CD4-positive, alpha-beta T cell treated with Interferon gamma for 1 hour (primary cell): ENCODE results near the gene PLEK2.
"Not testable (repeated sequence)": the region's sequence is repeated elsewhere in the genome, so short reads cannot be mapped to it uniquely, and the experiment has no call there.

Experiments
- DNase-seq: peaks from one replicate; pipeline ENCODE4 v3.0.0-alpha.2; 2020

PLEK2 gene, protein sequence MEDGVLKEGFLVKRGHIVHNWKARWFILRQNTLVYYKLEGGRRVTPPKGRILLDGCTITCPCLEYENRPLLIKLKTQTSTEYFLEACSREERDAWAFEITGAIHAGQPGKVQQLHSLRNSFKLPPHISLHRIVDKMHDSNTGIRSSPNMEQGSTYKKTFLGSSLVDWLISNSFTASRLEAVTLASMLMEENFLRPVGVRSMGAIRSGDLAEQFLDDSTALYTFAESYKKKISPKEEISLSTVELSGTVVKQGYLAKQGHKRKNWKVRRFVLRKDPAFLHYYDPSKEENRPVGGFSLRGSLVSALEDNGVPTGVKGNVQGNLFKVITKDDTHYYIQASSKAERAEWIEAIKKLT

DNA sequence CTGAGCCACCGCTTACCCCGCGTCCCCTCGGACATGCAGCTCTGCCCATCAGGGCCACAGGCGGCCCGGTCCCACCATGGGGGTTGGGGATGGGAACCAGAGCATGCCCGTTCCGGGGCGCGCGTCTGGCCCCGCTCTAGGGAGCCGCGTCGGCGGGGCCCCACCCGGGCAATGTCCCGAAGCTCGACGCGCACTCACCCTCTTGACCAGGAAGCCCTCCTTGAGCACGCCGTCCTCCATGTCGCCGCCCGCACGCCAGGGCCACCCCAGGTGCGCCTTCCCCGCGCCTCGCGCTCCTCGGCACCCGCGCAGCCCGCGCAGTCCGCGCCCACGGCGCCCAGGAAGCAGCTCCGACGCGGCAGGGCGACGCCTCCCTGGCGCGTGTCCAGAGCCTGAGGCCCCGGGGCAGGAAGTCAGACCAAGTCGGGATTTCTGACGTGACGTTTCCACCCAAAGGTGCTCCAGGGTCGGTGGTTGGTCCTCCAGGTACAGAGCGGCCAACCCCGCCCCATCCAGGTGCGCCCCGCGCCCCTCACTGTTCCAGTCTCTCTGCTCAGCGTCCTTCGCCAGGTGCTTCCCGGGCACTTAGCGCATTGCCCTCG is at the start of gene PLEK2:
Gene PLEK2 (minus strand): TSS at position 346 of the 602 bp plus-strand sequence. CDS start 106 bp downstream, at position 240.
- DNase-seq = peak; percentile 42

DNA sequence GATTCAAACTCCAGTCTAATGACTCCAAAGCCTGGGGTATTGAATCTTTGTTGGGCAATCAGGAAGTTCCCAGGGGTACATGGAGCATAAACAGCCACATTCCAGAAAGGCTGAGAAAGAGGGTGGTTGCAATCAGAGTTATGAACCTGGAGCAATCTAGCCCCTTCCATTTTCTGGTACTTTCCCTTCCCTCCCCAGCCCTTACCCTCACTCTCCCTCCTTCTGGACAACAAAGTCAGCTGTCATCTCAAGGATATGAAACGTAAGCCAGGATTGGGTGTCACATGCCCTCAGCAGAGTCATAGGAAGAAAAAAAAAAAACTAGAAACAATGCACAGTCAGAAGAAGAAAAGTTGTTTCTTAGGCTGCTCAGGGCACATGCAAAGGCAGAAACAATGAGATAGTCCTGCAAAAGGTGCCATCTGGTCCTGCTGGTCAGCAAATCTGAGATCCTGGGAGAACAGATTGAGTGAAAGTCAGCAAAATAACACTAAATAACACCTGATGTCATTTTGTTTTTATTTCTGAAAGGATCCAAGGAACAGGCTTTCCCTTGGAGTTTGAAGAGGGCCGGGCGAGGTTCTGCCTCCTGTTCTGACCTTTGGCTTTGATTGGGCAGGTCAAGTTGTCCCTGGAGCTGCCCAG is 49.5 kb upstream of the PLEK2 start:
- DNase-seq = no peak

DNA sequence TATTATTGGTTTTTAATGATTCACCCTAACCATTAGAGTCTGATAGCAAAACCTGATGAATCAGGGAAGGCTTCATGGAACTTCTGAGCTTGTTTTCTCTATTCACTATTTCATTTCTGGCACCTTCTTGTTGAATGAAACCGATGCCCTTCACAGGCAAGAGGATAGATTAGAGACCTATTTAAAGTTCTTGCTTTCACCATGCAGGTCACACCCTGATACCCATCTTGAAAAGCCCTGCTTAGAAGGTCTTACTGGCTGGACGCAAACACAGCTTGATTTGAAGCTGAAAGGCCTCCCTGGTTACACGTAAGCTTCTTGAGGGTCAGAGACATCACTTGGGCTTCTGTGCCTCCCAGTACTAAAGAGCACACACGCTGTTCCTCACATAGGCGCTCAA is 47.4 kb upstream of the PLEK2 start:
- no peak for DNase-seq

DNA sequence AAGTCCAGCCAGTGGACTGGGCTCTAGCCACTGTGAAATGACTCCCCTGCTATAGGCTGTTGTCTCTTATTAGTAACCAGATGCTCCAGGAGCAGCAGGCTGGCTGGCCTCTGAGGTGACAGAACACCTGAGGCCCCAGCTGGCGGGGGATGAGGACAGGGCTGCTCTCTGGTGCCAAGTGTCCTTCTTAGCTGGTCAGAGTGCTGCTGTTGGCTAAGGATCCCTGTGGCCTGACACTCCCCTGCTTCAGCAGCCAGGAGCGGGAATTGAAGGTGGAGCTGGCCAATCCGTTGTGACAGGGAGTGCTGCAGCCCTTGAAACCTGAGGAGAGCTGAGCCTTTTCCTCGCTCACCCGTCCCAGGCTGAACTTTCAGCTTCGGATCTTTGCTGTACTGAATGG is 45.8 kb upstream of the PLEK2 start:
- DNase-seq = no peak

DNA sequence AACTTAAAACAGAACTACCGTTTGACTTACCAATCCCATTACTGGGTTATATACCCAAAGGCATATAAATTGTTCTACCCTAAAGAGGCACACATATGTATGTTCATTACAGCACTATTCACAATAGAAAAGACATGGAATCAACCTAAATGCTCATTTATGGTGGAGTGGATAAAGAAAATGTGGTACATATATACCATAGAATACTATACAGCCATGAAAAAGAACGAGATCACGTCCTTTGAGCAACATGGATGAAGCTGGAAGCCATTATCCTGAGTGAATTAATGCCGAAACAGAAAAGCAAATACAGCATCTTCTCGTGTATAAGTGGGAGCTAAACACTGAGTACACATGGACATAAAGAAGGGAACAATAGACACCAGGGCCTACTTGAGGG is 44.8 kb upstream of the PLEK2 start:
- DNase-seq = no peak

DNA sequence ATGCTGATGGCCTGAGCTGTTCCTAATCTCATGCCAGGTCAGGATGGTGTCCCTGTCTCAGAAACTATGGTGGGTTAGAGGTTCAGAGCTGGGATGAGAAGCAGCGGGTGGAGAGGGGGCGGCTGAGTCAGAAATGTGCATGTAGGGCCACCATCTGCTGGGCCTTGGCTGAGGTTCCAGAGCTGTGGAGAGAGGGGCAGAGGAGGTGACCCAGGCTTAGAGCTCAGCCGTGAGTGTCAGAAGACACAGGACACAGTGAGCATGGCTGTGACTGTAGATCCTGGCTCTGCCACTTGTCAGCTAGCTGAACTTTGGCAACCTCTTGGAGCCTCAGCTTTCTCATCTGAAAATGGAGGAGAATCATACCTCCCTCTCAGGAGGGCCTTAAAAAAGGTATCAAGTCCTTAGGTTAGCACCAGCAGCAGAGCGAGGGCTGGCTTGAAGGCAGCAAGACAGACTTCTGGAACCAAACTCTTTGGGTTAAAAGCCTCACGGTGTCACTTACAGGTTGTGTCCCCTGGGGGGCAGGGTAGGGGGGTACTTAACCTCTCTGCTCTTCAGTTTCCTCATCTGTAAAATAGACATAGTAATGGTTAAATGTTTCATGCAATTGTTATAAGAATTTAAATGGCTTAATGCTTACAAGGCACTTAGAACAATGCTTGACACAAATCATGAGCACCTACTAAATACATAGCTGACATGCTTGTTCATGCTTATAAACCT is 41.8 kb upstream of the PLEK2 start:
- no peak for DNase-seq

DNA sequence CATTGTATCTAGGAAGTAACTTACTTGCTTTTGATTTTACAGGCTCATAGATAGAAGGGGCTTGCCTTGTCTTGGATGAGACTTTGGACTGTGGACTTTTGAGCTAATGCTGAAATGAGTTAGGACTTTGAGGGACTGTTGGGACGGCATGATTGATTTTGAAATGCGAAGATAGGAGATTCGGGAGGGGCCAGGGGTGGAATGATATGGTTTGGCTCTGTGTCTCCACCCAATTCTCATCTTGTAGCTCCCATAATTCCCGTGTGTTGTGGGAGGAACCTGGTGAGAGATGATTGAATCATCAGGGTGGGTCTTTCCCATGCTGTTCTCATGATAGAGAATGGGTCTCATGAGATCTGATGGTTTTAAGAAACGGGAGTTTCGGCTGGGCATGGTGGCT is 39.7 kb upstream of the PLEK2 start:
- not testable (repeated sequence) for DNase-seq

DNA sequence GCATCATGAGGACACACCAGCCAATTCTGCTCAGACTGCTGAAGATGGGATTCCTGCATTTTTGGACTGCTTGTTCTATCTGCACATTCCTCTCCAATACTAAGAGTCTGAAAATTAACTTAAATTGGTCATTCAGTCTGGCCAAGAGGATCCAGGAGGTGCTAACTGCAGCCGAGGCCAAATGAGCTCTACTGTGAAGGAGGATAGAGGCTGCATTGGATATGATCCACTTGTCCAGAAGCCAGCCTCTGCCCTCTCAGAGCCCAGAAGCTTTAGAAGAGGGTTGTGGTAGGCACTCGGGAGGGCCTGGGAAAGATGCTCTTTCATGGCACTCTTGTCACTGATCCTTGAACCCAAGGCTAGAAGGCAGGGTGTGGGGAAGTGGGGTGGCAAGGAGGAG is 37.1 kb upstream of the PLEK2 start:
- DNase-seq = no peak

DNA sequence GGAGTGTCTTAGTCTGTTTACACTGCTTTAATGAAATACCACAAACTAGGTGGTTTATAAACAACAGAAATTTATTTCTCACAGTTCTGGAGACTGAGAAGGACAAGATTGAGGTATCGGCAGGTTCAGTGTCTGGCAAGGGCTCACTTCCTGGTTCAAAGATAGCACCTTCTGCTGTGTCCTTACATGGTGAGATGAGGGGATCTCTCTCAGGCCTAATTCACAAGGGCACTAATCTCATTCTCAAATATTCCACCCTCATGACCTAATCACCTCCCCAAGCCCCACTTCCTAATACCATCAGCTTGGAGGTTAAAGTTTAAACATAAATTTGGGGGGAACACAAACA is 35.0 kb upstream of the PLEK2 start:
- no peak for DNase-seq

DNA sequence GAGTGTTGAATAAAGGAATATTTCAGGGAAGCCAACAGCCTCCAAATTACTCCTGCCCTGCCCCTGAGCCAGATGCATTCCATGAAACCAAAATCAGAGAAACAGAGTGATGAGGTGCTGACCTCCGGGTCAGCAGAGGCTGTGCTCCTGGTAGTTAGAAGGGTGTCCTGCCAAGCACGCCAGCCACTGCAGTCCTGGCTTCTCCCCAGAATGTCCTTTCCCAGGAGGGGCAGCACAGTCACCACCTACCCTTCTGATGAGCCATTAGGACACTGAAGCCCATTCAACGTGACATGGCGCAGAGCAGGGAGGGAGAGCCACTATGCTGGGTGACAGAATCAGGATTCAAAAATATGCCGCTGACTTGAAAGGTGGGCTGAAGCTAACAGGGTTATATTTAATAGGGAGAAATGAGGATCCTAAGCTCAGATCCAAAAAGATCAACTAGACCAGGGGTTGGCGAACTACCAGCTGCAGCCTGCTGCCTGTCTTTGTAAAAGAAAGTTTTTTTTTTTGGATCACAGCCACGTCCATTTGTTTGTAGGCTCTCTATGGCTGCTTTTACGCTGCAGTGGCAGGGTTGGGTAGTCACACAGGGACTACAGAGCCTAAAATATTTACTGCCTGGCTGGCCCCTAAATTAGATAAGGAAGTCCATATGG is 34.5 kb upstream of the PLEK2 start:
- no peak for DNase-seq

DNA sequence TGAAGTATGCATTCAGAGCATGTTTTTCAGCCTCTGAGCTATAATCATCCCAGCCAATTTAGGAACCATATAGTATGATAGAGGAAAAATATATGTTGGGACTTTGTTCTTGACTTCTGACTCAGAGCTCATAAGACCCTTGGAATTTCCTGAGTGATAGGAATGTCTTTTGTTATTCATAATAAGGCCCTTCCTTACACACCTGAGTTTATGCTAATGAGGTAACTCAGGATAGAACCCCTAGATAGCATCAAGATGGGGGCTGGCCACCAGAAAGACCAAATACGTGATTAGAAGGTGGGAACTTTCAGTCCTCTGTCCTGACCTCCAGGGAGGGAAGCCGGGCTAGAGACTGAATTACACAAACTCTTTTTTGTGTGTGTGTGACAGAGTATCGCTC is 32.4 kb upstream of the PLEK2 start:
- no peak for DNase-seq

DNA sequence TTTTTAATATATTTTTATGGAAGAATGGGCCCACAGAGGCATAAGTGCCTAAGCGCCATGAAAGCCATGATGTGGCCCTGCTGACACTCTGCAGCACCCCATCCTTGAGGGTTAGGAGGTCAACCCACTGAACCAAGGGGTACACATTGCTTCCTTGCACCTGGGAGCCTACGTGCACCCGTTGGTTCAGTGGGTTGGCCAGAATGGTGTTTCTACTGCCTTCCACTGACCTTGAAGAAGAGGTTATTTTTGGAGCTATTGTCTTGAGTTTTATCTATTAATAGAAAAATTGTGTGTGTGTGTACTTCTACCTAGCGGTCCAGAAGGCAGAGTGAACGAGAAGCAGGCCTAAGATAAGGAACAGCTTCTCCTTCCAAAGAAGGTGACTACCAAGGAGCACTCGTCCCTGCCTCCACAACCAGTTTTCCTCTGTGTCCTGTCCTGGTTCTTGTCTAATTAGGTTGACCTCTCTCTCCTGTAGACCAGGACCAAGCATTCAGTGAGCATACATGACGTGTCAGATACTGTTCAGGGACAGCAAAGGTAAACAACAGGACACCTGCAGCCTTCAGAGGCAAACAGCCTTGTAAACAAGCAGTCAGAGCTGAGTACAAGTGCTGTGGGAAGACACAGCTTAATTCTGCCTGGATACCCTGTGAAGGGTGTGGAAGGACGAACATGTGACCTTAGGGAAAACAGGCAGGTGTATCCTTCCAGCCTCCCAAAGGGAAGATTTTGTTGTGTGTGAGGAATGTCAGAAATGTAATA is 30.4 kb upstream of the PLEK2 start:
- no peak for DNase-seq

DNA sequence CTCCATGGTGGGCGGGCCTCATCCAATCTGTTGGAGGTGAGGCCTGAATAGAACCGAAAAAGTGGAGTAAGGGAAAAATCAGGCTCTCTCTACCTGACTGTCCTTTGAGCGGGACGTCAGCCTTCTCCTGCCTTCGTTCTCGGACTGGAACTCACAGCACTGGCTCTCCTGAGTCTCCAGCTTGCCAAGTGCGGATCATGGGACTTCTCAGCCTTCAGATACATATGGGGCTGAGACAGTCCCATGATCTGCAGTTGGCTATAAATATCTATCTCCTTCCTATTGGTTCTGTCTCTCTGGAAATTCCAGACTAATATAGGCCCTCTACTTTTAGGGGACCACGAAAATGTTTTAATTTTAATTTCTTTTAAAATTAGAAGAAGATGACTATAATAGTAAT is 29.7 kb upstream of the PLEK2 start:
- DNase-seq = no peak

DNA sequence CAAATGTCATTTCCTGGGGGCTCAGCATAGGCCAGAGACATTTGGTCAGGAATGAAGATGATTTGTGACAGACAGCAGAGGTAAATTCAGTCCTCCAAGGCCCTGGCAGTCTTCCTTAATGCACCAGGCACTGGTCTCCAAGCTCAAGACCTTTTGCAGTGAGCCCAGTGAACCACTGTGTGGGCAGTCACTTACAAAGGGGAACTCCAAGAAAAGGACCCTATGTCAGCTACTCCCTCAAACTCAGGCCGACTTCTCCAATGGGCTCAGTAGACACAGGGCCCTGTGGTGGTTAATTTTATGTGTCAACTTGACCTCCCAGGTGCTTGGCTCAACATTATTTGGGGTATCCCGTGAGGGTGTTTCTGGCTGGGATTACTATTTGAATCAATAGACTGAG is 29.3 kb upstream of the PLEK2 start:
- DNase-seq = no peak

DNA sequence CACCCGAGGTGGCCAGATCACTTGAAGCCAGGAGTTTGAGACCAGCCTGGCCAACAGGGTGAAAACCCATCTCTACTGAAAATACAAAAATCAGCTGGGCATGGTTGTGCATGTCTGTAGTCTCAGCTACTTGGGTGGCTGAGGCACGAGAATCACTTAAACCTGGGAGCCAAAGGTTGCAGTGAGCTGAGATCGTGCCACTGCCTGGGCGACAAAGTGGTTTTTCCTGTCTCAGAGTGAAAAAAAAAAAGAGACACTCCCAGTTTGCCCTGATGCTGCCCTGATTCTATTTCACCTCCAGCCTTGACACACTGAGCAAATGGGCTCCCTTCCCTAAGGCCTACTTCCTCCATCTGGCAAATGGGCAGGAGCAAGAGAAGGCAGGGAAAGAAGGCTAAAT is 28.5 kb upstream of the PLEK2 start:
- DNase-seq = no peak

DNA sequence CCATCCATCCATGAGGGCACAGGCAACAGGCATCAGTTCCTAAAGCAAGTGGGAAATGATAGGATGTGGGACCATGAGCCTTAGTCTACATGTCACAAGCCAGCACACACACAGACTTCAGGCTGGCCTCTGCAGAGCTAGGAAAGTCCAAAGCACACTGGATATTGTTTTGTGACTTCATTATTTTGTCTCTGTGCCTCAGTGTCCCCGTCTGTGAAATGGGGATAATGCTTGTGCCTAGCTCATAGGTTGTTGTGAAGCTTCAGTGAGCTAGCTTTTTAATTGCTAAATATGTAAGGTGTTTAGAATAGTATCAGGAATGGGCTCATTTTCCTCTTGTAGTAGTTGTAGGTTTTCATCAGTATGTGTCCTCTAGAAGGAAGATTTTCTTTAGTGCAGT is 27.0 kb upstream of the PLEK2 start:
- no peak for DNase-seq

DNA sequence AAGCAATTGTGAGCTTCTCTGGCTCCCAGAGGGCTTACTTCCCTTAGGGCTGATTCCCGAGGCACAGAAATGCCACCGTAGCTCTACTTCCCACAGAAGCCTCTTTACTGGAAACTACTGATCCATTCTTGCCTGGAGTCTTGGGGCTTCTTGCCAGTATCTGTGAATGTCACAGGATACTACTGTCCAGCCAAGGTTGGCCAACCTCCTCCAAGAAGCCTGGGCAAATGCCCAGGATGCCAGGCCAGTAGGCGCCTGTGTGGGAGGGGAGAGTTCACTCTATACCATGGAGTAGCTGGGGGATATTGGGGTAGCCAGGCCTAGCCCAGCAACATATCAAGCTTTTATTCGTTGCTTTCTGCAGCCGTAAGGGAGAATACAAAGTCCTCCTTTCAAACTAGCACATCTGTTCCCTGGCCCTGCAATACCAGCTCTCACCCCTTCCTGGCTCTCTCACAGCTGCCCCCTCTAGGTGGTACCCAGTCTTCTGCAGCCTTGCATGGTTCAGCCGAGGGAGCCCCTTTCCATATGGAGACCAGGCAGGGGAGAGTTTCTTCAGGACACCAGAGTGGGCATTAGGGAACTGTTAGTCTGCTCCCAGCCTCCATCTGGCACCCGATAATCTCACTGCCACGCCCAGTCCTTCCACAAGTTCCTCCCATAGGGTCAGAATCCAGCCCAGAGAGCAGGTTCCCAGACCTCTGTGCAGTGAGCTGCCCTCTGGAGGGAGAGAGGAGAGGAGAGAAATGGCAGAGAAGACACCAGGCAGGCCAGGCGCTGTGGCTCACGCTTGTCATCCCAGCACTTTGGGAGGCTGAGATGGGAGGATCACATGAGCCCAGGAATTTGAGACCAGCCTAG is 24.3 kb upstream of the PLEK2 start:
- no peak for DNase-seq

DNA sequence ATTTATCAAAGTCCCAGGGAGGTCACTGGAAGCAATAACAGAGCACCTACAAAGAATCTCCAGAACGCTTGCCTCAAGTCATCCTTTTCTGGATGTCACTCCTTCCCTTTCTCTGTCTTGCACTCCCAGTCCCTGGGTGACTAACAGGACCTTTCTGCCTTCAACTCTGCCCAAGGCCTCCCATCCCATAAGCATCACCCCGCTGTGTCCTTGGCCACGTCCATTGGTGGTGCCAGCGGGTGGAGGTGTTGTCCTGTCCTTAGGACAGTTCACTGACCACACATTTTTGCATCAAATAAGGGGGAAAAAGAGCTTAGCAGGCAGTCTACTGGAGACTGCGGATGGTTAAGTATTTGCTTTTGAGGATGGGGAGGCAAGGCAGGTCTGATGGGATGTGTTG is 23.6 kb upstream of the PLEK2 start:
- no peak for DNase-seq

DNA sequence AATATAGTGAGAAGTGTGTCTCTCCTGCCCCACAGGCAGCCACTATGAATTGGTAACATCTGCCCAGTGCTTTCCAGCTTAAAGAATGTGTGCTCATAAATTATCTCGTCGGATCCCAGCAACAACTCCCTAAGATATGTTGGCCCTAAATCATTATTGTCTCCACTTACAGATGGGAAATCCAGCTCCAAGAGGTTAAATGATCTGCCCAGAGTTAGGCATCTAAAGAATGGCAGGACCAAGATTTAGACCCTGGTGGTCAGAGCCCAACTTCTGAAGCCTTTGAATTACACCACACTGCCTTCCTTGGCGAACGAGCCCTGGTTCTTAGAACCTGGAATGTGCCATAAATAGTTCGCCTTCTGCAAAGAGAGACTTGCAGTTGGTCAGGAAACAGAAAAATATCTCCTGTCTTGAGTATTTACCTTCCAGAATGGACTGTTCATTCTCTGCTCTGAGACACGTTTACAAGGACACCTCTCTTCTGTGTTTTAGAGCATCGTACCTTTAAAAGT is 20.1 kb upstream of the PLEK2 start:
- no peak for DNase-seq

DNA sequence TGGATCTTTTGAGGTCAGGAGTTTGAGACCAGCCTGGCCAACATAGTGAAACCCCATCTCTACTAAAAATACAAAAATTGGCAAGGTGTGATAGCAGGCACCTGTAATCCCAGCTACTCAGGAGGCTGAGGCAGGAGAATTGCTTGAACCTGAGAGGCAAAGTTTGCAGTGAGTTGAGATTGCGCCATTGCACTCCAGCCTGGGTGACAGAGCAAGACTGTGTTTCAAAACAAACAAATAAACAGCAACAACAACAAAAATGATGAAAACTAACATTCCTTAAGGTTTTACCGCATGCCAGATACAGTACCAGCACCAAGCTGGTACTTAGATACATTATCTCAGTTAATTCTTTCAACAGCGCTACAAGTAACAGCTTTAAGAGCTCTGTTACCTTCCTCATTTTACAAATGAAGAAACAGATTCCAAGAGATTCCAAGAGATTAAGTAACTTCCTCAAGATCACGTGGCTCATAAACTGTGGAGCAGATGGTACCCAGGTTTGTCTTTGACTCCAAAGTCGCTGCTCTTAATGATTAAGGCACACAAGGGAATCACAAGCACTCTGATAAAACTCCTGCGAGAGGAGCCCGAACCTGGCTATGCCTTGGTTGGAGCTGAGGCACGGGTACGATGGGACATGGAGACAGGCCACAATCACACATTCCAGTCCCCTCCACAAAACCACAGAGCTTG is 17.7 kb upstream of the PLEK2 start:
- DNase-seq = no peak
